PC-9 (cell line): Measurements from ENCODE around the gene VGLL4. TPM values are rescaled to one million over a fixed set of nuclear protein-coding genes. Genes with fewer than 3 reads are reported as not detected.

ENCODE experiments used
- BruUV-seq: library from RNA; stranded (reverse); fragments of 400-500 nt; replicated peaks from 2 replicates; lab custom pipeline; 2021; lab: Mats Ljungman, UMichigan
- CTCF ChIA-PET: fragments of 300-600 bp; sonication (Branson Sonifier 250); formaldehyde crosslinking; loops from one replicate; lab custom pipeline; 2022; ENCODE audit warnings: antibody characterized with exemption; lab: Charles Lee
- POLR2A ChIA-PET: fragments of 300-600 bp; sonication (Branson Sonifier 250); formaldehyde crosslinking; loops from one replicate; lab custom pipeline; 2022; ENCODE audit warnings: antibody characterized with exemption; ENCODE audit not compliant: unreplicated experiment; lab: Charles Lee
- DNase-seq, 2 experiments: peaks; one replicate each; pipeline versions ENCODE4 v3.0.0 to v3.0.0-alpha.2; 2015 to 2022; ENCODE audit warnings: mixed read lengths in 1 of 2
- H2AFZ ChIP-seq: fragments of 200-600 bp; sonication (generic); 2 replicates; pipeline ENCODE4 v1.8.1; 2017; ENCODE audit warnings: antibody characterized with exemption
- H3F3A ChIP-seq: fragments of 200-600 bp; sonication (generic); 2 replicates; pipeline ENCODE4 v1.8.1; 2017; ENCODE audit warnings: antibody characterized with exemption, mild to moderate bottlenecking, low read depth; ENCODE audit not compliant: insufficient read depth
- H3K27ac ChIP-seq: fragments of 200-600 bp; sonication (generic); 2 replicates; pipeline ENCODE4 v1.6.1; 2016; ENCODE audit warnings: mixed run types
- H3K27me3 ChIP-seq: fragments of 200-600 bp; sonication (generic); 2 replicates; pipeline ENCODE4 v1.6.1; 2016; ENCODE audit warnings: low read depth, mixed run types; ENCODE audit not compliant: insufficient read depth
- H3K36me3 ChIP-seq: fragments of 200-600 bp; sonication (generic); 2 replicates; pipeline ENCODE4 v1.6.1; 2016; ENCODE audit warnings: low read depth, mixed run types
- H3K4me1 ChIP-seq: fragments of 200-600 bp; sonication (generic); replicated peaks from 2 replicates; pipeline ENCODE4 v1.6.1; 2016; ENCODE audit warnings: mixed run types; ENCODE audit not compliant: insufficient read depth
- H3K4me2 ChIP-seq: fragments of 200-600 bp; sonication (generic); 2 replicates; pipeline ENCODE4 v1.6.1; 2017; ENCODE audit warnings: mixed run types
- H3K4me3 ChIP-seq: fragments of 200-600 bp; sonication (generic); 2 replicates; pipeline ENCODE4 v1.6.1; 2016; ENCODE audit warnings: mixed run types
- H3K79me2 ChIP-seq: fragments of 200-600 bp; sonication (generic); 2 replicates; pipeline ENCODE4 v1.6.1; 2017; ENCODE audit warnings: low read depth, mixed run types
- H3K9me2 ChIP-seq: fragments of 200-600 bp; sonication (generic); 2 replicates; pipeline ENCODE4 v1.8.1; 2017; ENCODE audit warnings: mild to moderate bottlenecking; ENCODE audit not compliant: insufficient read depth
- H3K9me3 ChIP-seq: fragments of 200-600 bp; sonication (generic); 2 replicates; pipeline ENCODE4 v1.8.1; 2016; ENCODE audit warnings: low read depth; ENCODE audit not compliant: insufficient read depth
- H4K20me1 ChIP-seq: fragments of 200-600 bp; sonication (generic); 2 replicates; pipeline ENCODE4 v1.8.1; 2017; ENCODE audit not compliant: insufficient read depth
- EZH2 ChIP-seq: fragments of 200-600 bp; sonication (generic); IDR thresholded peaks from 2 replicates; pipeline ENCODE4 v1.8.0; 2017; ENCODE audit warnings: antibody characterized with exemption, low read depth
- intact Hi-C: fragments of 100-400 bp; cut with micrococcal nuclease; formaldehyde crosslinking; loops from one replicate; pipeline ENCODE4 v1.10.0; 2022; ENCODE audit not compliant: unreplicated experiment
- total RNA-seq: library from RNA; stranded (reverse); gene quantifications from 2 replicates; pipeline ENCODE4 v1.2.3, GENCODE V29; 2021
- TF ChIP-seq, protein P1 (sequence below): fragments of 200-600 bp; sonication (generic); conservative IDR thresholded peaks from 2 replicates; pipeline ENCODE4 v1.6.1; 2017; ENCODE audit warnings: mixed run types, antibody characterized with exemption, mild to moderate bottlenecking, moderate library complexity

VGLL4 gene
- total RNA-seq, 1 experiment from 2014 or later, result 42.2 TPM

DNA sequence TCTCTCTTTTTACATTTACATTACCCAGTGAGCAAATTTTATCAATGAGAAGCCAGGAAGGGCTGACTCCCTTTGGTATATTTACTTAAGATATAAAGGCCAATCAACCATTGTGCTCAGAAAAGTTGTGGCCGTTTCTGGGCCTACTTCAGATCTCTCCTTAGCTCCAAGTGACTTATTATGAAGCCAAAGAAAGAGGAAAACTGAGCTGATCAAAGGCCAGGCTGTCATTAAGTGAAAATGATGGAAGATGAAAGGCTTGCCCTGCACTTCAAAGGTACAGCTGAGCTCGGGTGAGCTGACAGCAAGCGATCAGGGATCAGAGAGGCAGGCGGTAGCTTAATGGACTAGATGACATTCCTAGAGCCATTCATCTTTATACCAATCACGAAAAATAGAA lies 24.8 kb downstream of the VGLL4 start:
- peaks cover 93% of the 10 kb centered on the region for H3K79me2 ChIP-seq
- no peaks in the 10 kb centered on the region for H3K27me3 ChIP-seq
- no peaks in the 10 kb centered on the region for H3K9me2 ChIP-seq
- intact Hi-C loops, result no loop called here
- no peak overlapping the region for H3K27ac ChIP-seq
- CTCF ChIA-PET, result interaction anchor here (0.7 kb wide), 2 partner anchors 8 to 97 kb away, joined by 3 read pairs; no protein-coding TSS in a partner anchor
- H2AFZ ChIP-seq, result no peak overlapping the region
- no peaks in the 10 kb centered on the region for H3K9me3 ChIP-seq
- H3K36me3 ChIP-seq, result no peaks in the 10 kb centered on the region
- no peak overlapping the region for H3K4me3 ChIP-seq
- no peak for DNase-seq
- H4K20me1 ChIP-seq, result peaks cover 47% of the 10 kb centered on the region
- TF ChIP-seq, protein P1, sequence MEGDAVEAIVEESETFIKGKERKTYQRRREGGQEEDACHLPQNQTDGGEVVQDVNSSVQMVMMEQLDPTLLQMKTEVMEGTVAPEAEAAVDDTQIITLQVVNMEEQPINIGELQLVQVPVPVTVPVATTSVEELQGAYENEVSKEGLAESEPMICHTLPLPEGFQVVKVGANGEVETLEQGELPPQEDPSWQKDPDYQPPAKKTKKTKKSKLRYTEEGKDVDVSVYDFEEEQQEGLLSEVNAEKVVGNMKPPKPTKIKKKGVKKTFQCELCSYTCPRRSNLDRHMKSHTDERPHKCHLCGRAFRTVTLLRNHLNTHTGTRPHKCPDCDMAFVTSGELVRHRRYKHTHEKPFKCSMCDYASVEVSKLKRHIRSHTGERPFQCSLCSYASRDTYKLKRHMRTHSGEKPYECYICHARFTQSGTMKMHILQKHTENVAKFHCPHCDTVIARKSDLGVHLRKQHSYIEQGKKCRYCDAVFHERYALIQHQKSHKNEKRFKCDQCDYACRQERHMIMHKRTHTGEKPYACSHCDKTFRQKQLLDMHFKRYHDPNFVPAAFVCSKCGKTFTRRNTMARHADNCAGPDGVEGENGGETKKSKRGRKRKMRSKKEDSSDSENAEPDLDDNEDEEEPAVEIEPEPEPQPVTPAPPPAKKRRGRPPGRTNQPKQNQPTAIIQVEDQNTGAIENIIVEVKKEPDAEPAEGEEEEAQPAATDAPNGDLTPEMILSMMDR, result no peak
- TF ChIP-seq EZH2, result no peak
- H3F3A ChIP-seq, result 0 out of 2 replicates have a peak, but pooled peaks cover 8% of the 10 kb centered on the region
- POLR2A ChIA-PET, result no interaction called here
- no TSS peak for BruUV-seq
- H3K4me2 ChIP-seq, result no peak overlapping the region
- no peaks in the 10 kb centered on the region; the same call in 1 of the 2 replicates for H3K4me1 ChIP-seq

DNA sequence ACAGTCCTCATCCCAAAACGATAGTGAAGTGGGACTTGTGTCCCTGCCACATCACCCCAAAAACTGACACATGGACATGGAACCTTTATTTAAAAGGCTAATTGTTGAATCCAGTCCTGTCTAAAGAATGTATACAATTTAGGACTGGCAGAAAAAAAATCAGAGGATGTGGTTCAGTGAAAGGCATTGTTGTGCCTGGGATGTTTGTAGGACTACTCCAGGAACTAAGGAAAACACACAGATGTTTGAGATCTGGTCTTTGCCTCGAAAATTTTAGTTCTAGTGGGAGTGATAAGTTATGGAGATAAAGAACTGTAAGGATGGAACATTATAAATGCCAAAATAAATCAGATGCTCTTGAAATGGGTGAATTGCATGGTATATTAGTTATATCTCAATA lies 27.2 kb downstream of the VGLL4 start:
- Histone ChIP-seq H3K4me2 (no peak overlapping the region), H3K9me2 (no peaks in the 10 kb centered on the region), H3F3A (0 out of 2 replicates have a peak, but pooled peaks cover 8% of the 10 kb centered on the region), H3K27me3 (no peaks in the 10 kb centered on the region), H3K36me3 (no peaks in the 10 kb centered on the region), H3K27ac (no peak overlapping the region), H4K20me1 (peaks cover 30% of the 10 kb centered on the region), H3K4me3 (no peak overlapping the region), H3K79me2 (peaks cover 86% of the 10 kb centered on the region), H2AFZ (no peak overlapping the region), H3K4me1 (no peaks in the 10 kb centered on the region; the same call in 1 of the 2 replicates), H3K9me3 (no peaks in the 10 kb centered on the region)
- TF ChIP-seq, protein P1, result no peak
- no peak for TF ChIP-seq EZH2
- ChIA-PET CTCF (no interaction called here), POLR2A (no interaction called here)
- no peak for DNase-seq
- intact Hi-C loops, result no loop called here
- BruUV-seq, result no TSS peak

GRCh38 chr3:11613851-11614487 lies 29.7 kb downstream of the VGLL4 start:
- Histone ChIP-seq H2AFZ (no peak overlapping the region), H3K4me3 (no peak overlapping the region), H3F3A (peaks cover 2% of the 10 kb centered on the region; the same call in 1 of the 2 replicates), H3K27me3 (no peaks in the 10 kb centered on the region), H3K79me2 (peaks cover 87% of the 10 kb centered on the region), H4K20me1 (peaks cover 33% of the 10 kb centered on the region), H3K9me2 (no peaks in the 10 kb centered on the region), H3K36me3 (no peaks in the 10 kb centered on the region), H3K4me1 (no peaks in the 10 kb centered on the region), H3K27ac (no peak overlapping the region), H3K9me3 (no peaks in the 10 kb centered on the region), H3K4me2 (no peak overlapping the region)
- ChIA-PET POLR2A (no interaction called here), CTCF (no interaction called here)
- no peak for DNase-seq
- TF ChIP-seq, protein P1, result no peak
- TF ChIP-seq EZH2, result no peak
- no TSS peak for BruUV-seq
- intact Hi-C loops, result no loop called here
